MM.1S (cell line): Measurements from ENCODE around the gene TOX2.

Experiments
- DNase-seq: peaks from one replicate; pipeline ENCODE4 v3.0.0-alpha.2; 2015
- H2AFZ ChIP-seq: fragments of 300-600 bp; sonication (generic); 2 replicates; pipeline ENCODE4 v1.6.0; 2016; ENCODE audit warnings: antibody characterized with exemption, low read length
- H3F3A ChIP-seq: fragments of 300-600 bp; sonication (generic); 2 replicates; pipeline ENCODE4 v1.6.1; 2016; ENCODE audit warnings: mild to moderate bottlenecking, antibody characterized with exemption, low read length, moderate library complexity, mixed read lengths; ENCODE audit not compliant: insufficient read depth
- H3K27ac ChIP-seq: fragments of 300-600 bp; sonication (generic); 2 replicates; pipeline ENCODE4 v1.5.1; 2016; ENCODE audit warnings: mild to moderate bottlenecking, low read length
- H3K27me3 ChIP-seq: fragments of 300-600 bp; sonication (generic); replicated peaks from 2 replicates; pipeline ENCODE4 v1.6.0; 2016; ENCODE audit warnings: low read length; ENCODE audit not compliant: insufficient read depth
- H3K36me3 ChIP-seq: fragments of 300-600 bp; sonication (generic); replicated peaks from 2 replicates; pipeline ENCODE4 v1.6.1; 2016; ENCODE audit warnings: mild to moderate bottlenecking, low read length, mixed read lengths; ENCODE audit not compliant: insufficient read depth
- H3K4me1 ChIP-seq: fragments of 300-600 bp; sonication (generic); 2 replicates; pipeline ENCODE4 v1.6.1; 2016; ENCODE audit warnings: low read length, mixed read lengths
- H3K4me2 ChIP-seq: fragments of 300-600 bp; sonication (generic); 2 replicates; pipeline ENCODE4 v1.6.0; 2016; ENCODE audit warnings: low read depth, low read length
- H3K4me3 ChIP-seq: fragments of 300-600 bp; sonication (generic); 2 replicates; pipeline ENCODE4 v1.5.1; 2016; ENCODE audit warnings: low read length, mixed read lengths
- H3K79me2 ChIP-seq: fragments of 300-600 bp; sonication (generic); 2 replicates; pipeline ENCODE4 v1.6.1; 2016; ENCODE audit warnings: mixed run types, low read length, mixed read lengths
- H3K9ac ChIP-seq: fragments of 300-600 bp; sonication (generic); 2 replicates; pipeline ENCODE4 v1.6.1; 2016; ENCODE audit warnings: low read length, mixed read lengths
- H3K9me2 ChIP-seq: fragments of 300-600 bp; sonication (generic); replicated peaks from 2 replicates; pipeline ENCODE4 v1.6.1; 2016; ENCODE audit warnings: mild to moderate bottlenecking, low read length, mixed read lengths; ENCODE audit not compliant: insufficient read depth
- H3K9me3 ChIP-seq: fragments of 300-600 bp; sonication (generic); replicated peaks from 2 replicates; pipeline ENCODE4 v1.6.1; 2016; ENCODE audit warnings: mild to moderate bottlenecking, low read length, mixed read lengths; ENCODE audit not compliant: insufficient read depth
- H4K20me1 ChIP-seq: fragments of 300-600 bp; sonication (generic); 2 replicates; pipeline ENCODE4 v1.6.1; 2016; ENCODE audit warnings: mild to moderate bottlenecking, low read length, moderate library complexity, mixed read lengths; ENCODE audit not compliant: insufficient read depth
- CTCF ChIP-seq: fragments of 300-600 bp; sonication (generic); IDR thresholded peaks from 2 replicates; pipeline ENCODE4 v1.5.1; 2016; ENCODE audit warnings: antibody characterized with exemption, low read length, mixed read lengths
- EZH2 ChIP-seq: fragments of 300-600 bp; sonication (generic); optimal IDR thresholded peaks from 2 replicates; pipeline ENCODE3; 2017; ENCODE audit warnings: low read depth, mild to moderate bottlenecking, antibody characterized with exemption, low read length, mixed read lengths
- EZH2phosphoT487 ChIP-seq: fragments of 300-600 bp; sonication (generic); IDR thresholded peaks from 2 replicates; pipeline ENCODE4 v1.6.1; 2018; ENCODE audit warnings: antibody characterized with exemption, low read length

The TOX2 gene

GRCh38 chr20:43878776-43879175, 35.9 kb upstream of the TOX2 start:
- H2AFZ ChIP-seq = no peak overlapping the region
- no peaks in the 10 kb centered on the region for H3K9me2 ChIP-seq
- no peaks in the 10 kb centered on the region for H3K36me3 ChIP-seq
- no peaks in the 10 kb centered on the region for H3K79me2 ChIP-seq
- TF ChIP-seq EZH2phosphoT487 = no peak
- TF ChIP-seq CTCF = no peak
- TF ChIP-seq EZH2 = no peak
- no peaks in the 10 kb centered on the region for H4K20me1 ChIP-seq
- H3K4me2 ChIP-seq = no peak overlapping the region
- H3K4me1 ChIP-seq = peaks cover 21% of the 10 kb centered on the region
- no peaks in the 10 kb centered on the region for H3K27me3 ChIP-seq
- no peak overlapping the region for H3K27ac ChIP-seq
- no peak for DNase-seq
- no peaks in the 10 kb centered on the region for H3K9me3 ChIP-seq
- no peak overlapping the region for H3K9ac ChIP-seq
- no peak overlapping the region for H3K4me3 ChIP-seq
- H3F3A ChIP-seq = peaks cover 8% of the 10 kb centered on the region

- no peak overlapping the region for H3K9ac ChIP-seq
- no peaks in the 10 kb centered on the region for H3K9me3 ChIP-seq
- no peaks in the 10 kb centered on the region for H3F3A ChIP-seq
- no peak overlapping the region for H2AFZ ChIP-seq
- H3K4me1 ChIP-seq = no peaks in the 10 kb centered on the region
- H3K27ac ChIP-seq = no peak overlapping the region
- no peak for DNase-seq
- H4K20me1 ChIP-seq = no peaks in the 10 kb centered on the region
- no peaks in the 10 kb centered on the region for H3K9me2 ChIP-seq
- no peaks in the 10 kb centered on the region for H3K27me3 ChIP-seq
- H3K79me2 ChIP-seq = no peaks in the 10 kb centered on the region
- H3K36me3 ChIP-seq = no peaks in the 10 kb centered on the region
- H3K4me2 ChIP-seq = no peak overlapping the region
- TF ChIP-seq EZH2 (no peak), EZH2phosphoT487 (no peak), CTCF (no peak)
- no peak overlapping the region for H3K4me3 ChIP-seq
These were observed 20.7 kb upstream of the TOX2 start for GRCh38 chr20:43893930-43894329.

- H3K27ac ChIP-seq = no peak overlapping the region
- H3K4me2 ChIP-seq = no peak overlapping the region
- no peak for DNase-seq
- H3K27me3 ChIP-seq = no peaks in the 10 kb centered on the region
- no peaks in the 10 kb centered on the region for H3F3A ChIP-seq
- H4K20me1 ChIP-seq = no peaks in the 10 kb centered on the region
- no peak overlapping the region for H2AFZ ChIP-seq
- H3K4me3 ChIP-seq = no peak overlapping the region
- TF ChIP-seq CTCF (no peak), EZH2 (no peak), EZH2phosphoT487 (no peak)
- H3K9me2 ChIP-seq = no peaks in the 10 kb centered on the region
- H3K9ac ChIP-seq = no peak overlapping the region
- no peaks in the 10 kb centered on the region for H3K36me3 ChIP-seq
- no peaks in the 10 kb centered on the region for H3K79me2 ChIP-seq
- no peaks in the 10 kb centered on the region for H3K4me1 ChIP-seq
- no peaks in the 10 kb centered on the region for H3K9me3 ChIP-seq
These were observed 20.2 kb upstream of the TOX2 start for GRCh38 chr20:43894491-43894890.

- Histone ChIP-seq H3K27me3 (no peaks in the 10 kb centered on the region), H3K9me2 (no peaks in the 10 kb centered on the region), H3K9me3 (no peaks in the 10 kb centered on the region), H3K36me3 (no peaks in the 10 kb centered on the region), H3K4me1 (no peaks in the 10 kb centered on the region), H3K9ac (no peak overlapping the region), H4K20me1 (no peaks in the 10 kb centered on the region), H2AFZ (no peak overlapping the region), H3K4me2 (no peak overlapping the region), H3F3A (no peaks in the 10 kb centered on the region), H3K79me2 (no peaks in the 10 kb centered on the region), H3K27ac (no peak overlapping the region), H3K4me3 (no peak overlapping the region)
- no peak for DNase-seq
- TF ChIP-seq EZH2phosphoT487 = no peak
- no peak for TF ChIP-seq EZH2
These were observed 19.4 kb upstream of the TOX2 start for GRCh38 chr20:43895235-43895634.
